ENCODE data around the gene SEMA3F. TPM values are rescaled to one million over a fixed set of nuclear protein-coding genes. Genes with fewer than 3 reads are reported as not detected.

The SEMA3F gene
- total and polyA plus RNA-seq, 2 experiments from 2014 or later: 2.3 to 67.6 TPM

DNA sequence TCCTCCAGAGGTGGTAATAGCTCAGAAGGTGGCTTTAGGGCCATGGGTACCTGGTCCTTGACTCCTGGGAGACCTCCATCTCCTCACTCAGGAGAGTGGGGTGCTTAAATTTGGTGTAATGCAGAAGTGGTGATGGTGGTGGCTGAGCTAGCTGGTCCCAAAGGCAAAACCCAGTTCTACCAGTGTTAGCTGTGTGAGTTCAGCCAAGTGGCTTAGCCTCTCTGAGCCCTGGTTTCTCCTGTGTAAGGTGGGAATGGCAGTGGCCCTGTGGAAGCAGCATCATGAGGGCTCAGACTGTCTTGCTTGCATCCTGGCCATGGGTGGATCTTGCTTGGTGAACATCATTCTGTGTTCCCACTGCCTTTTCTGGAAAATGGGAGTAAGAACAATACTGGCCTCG lies 9.4 kb downstream of the SEMA3F start (continued):
- TF ChIP-seq, protein P1, sequence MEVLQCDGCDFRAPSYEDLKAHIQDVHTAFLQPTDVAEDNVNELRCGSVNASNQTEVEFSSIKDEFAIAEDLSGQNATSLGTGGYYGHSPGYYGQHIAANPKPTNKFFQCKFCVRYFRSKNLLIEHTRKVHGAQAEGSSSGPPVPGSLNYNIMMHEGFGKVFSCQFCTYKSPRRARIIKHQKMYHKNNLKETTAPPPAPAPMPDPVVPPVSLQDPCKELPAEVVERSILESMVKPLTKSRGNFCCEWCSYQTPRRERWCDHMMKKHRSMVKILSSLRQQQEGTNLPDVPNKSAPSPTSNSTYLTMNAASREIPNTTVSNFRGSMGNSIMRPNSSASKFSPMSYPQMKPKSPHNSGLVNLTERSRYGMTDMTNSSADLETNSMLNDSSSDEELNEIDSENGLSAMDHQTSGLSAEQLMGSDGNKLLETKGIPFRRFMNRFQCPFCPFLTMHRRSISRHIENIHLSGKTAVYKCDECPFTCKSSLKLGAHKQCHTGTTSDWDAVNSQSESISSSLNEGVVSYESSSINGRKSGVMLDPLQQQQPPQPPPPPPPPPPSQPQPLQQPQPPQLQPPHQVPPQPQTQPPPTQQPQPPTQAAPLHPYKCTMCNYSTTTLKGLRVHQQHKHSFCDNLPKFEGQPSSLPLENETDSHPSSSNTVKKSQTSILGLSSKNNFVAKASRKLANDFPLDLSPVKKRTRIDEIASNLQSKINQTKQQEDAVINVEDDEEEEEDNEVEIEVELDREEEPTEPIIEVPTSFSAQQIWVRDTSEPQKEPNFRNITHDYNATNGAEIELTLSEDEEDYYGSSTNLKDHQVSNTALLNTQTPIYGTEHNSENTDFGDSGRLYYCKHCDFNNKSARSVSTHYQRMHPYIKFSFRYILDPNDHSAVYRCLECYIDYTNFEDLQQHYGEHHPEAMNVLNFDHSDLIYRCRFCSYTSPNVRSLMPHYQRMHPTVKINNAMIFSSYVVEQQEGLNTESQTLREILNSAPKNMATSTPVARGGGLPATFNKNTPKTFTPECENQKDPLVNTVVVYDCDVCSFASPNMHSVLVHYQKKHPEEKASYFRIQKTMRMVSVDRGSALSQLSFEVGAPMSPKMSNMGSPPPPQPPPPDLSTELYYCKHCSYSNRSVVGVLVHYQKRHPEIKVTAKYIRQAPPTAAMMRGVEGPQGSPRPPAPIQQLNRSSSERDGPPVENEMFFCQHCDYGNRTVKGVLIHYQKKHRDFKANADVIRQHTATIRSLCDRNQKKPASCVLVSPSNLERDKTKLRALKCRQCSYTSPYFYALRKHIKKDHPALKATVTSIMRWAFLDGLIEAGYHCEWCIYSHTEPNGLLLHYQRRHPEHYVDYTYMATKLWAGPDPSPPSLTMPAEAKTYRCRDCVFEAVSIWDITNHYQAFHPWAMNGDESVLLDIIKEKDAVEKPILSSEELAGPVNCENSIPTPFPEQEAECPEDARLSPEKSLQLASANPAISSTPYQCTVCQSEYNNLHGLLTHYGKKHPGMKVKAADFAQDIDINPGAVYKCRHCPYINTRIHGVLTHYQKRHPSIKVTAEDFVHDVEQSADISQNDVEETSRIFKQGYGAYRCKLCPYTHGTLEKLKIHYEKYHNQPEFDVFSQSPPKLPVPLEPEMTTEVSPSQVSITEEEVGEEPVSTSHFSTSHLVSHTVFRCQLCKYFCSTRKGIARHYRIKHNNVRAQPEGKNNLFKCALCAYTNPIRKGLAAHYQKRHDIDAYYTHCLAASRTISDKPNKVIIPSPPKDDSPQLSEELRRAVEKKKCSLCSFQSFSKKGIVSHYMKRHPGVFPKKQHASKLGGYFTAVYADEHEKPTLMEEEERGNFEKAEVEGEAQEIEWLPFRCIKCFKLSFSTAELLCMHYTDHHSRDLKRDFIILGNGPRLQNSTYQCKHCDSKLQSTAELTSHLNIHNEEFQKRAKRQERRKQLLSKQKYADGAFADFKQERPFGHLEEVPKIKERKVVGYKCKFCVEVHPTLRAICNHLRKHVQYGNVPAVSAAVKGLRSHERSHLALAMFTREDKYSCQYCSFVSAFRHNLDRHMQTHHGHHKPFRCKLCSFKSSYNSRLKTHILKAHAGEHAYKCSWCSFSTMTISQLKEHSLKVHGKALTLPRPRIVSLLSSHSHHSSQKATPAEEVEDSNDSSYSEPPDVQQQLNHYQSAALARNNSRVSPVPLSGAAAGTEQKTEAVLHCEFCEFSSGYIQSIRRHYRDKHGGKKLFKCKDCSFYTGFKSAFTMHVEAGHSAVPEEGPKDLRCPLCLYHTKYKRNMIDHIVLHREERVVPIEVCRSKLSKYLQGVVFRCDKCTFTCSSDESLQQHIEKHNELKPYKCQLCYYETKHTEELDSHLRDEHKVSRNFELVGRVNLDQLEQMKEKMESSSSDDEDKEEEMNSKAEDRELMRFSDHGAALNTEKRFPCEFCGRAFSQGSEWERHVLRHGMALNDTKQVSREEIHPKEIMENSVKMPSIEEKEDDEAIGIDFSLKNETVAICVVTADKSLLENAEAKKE (CRISPR knock-in tag; IDR thresholded peaks at IDR 0.05): no peak

DNA sequence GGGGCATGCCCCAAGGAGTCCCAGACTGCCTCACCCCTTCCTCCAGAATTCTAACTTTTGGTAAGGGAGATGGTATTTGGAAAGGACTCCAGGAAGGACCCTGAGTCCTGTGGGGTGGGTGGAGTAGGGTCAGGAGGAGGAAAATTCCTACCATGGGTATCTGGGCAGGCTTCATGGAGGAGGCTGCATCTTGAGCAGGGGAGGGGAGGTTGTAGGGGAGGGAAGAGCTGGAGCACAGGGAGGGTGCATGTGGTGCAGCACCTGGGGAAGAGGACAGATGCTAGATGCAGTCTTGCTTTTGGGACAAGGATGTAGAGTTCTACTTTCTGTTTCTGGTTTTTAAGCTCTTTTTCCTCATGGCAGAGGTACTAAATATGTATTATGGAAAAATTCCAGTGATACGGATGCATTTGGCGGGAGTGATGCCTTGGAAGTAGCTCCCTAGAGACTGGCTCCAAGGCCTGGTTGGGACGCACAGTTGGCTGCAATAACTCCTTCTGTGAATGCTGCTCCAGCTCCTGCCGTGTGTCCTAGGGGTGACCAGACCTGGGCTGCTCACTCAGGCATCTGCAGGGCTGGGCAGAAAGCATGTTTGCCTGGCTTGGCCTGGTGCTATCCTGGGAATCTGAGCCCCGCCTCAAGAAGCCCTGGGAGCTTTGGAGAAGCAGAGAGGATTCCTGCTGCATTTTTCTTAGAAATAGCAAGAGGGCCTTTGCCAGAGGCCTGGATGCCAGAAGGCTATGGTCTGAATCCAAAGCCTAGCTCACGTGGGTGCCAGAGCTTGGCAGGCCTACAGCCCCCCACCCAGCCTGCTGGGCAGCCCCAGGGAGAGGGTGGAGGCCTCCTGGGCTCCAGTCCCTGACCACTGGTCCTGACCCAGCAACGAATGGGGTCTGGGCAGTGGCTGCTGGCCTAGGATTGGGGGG lies 10.1 kb downstream of the SEMA3F start:
- H3K4me1 Mint-ChIP-seq: peaks cover 43% of the 10 kb centered on the region
- H3K27me3 ChIP-seq (ENCODE audit: insufficient read depth): no peaks in the 10 kb centered on the region
- no peak overlapping the region for H3K4me3 ChIP-seq
- peak overlapping the region; percentile 65; the same call in 1 of the 2 replicates for H3K4me2 ChIP-seq
- no peaks in the 10 kb centered on the region for H3K9me3 Mint-ChIP-seq
- peaks cover 5% of the 10 kb centered on the region for H3K27me3 Mint-ChIP-seq (ENCODE audit: insufficient read depth, low read depth, poor library complexity)
- H3K4me1 ChIP-seq (ENCODE audit: insufficient read depth): peaks cover 32% of the 10 kb centered on the region
- peak overlapping the region; percentile 65; the same call in 1 of the 2 replicates for H3K27ac Mint-ChIP-seq
- H3F3A ChIP-seq (replicated peaks; ENCODE audit: low read depth): no peaks in the 10 kb centered on the region
- H3K9me2 ChIP-seq (ENCODE audit: insufficient read depth): no peaks in the 10 kb centered on the region
- peaks cover 5% of the 10 kb centered on the region; the same call in 1 of the 2 replicates for H4K20me1 ChIP-seq (replicated peaks; ENCODE audit: insufficient read depth)
- ATAC-seq: peak; percentile 15
- 0 out of 2 replicates have a peak overlapping the region, but pooled peaks have one; percentile 59 for H3K27ac ChIP-seq (ENCODE audit: low read depth)
- TF ChIP-seq, protein P1 (CRISPR knock-in tag; IDR thresholded peaks at IDR 0.05): no peak
- TF ChIP-seq ZNF331 (CRISPR knock-in tag; IDR thresholded peaks at IDR 0.05; ENCODE audit: low read depth) (no peak), ZNF114 (CRISPR knock-in tag; IDR thresholded peaks at IDR 0.05) (no peak), STAT1 (IDR thresholded peaks at IDR 0.05; ENCODE audit: unreplicated experiment) (no peak)
- peaks cover 24% of the 10 kb centered on the region for H3K79me2 ChIP-seq (replicated peaks; ENCODE audit: insufficient read depth)
- no peak for DNase-seq (ENCODE audit: low spot score)
- peak overlapping the region; percentile 9; the same call in 1 of the 3 replicates for H3K4me3 Mint-ChIP-seq
- H2AFZ ChIP-seq: no peak overlapping the region
- peaks cover 23% of the 10 kb centered on the region; the same call in 2 of the 3 replicates for H3K36me3 Mint-ChIP-seq (ENCODE audit: low read depth)
- H3K36me3 ChIP-seq (ENCODE audit: insufficient read depth): peaks cover 12% of the 10 kb centered on the region; the same call in 1 of the 2 replicates

Measured in GM23338 (cell line).